Keratinocyte (primary cell): ENCODE results near the gene C22orf31. TPM values are rescaled to one million over a fixed set of nuclear protein-coding genes. Genes with fewer than 3 reads are reported as not detected.

Source experiments
- DNase-seq: peaks from one replicate; pipeline ENCODE4 v3.0.0-alpha.2; 2011; ENCODE audit warnings: low read depth, missing footprints, low spot score
- FAIRE-seq: peaks from 2 replicates; lab custom pipeline; 2011; peaks lifted over from hg19 to GRCh38; lab: Jason Lieb, UNC
- H2AFZ ChIP-seq: 2 replicates; pipeline ENCODE4 v1.6.0; 2012; ENCODE audit warnings: low read length, control low read depth, inconsistent platforms; ENCODE audit not compliant: control insufficient read depth
- H3K27ac ChIP-seq: 2 replicates; pipeline ENCODE4 v1.5.1; 2011; ENCODE audit warnings: low read length; ENCODE audit not compliant: control insufficient read depth, insufficient read depth
- H3K27me3 ChIP-seq: 3 replicates; pipeline ENCODE4 v1.6.0; 2011; ENCODE audit warnings: low read length; ENCODE audit not compliant: control insufficient read depth, insufficient read depth; ENCODE audit errors: extremely low read depth
- H3K36me3 ChIP-seq, 2 experiments: 2 replicates in 1 of 2; 3 replicates in 1 of 2; pipeline ENCODE4 v1.5.1; 2011; ENCODE audit warnings: low read length in 2 of 2, mild to moderate bottlenecking in 1 of 2; ENCODE audit not compliant: control insufficient read depth in 2 of 2, insufficient read depth in 2 of 2; ENCODE audit errors: extremely low read depth in 1 of 2
- H3K4me1 ChIP-seq: 3 replicates; pipeline ENCODE4 v1.5.1; 2011; ENCODE audit warnings: low read length; ENCODE audit not compliant: control insufficient read depth, insufficient read depth; ENCODE audit errors: extremely low read depth
- H3K4me2 ChIP-seq: 3 replicates; pipeline ENCODE4 v1.6.0; 2011; ENCODE audit warnings: low read depth, low read length; ENCODE audit not compliant: control insufficient read depth, insufficient read depth; ENCODE audit errors: extremely low read depth
- H3K4me3 ChIP-seq, 3 experiments: fragments of 200-600 bp in 1 of 3; sonication (generic) in 1 of 3; 2 replicates in 2 of 3; 3 replicates in 1 of 3; pipeline ENCODE4 v1.5.1; 2011 to 2016; ENCODE audit warnings: low read length in 3 of 3, mild to moderate bottlenecking in 3 of 3, control low read depth in 2 of 3, inconsistent platforms in 1 of 3, low read depth in 1 of 3, mixed read lengths in 1 of 3, mixed run types in 1 of 3, moderate library complexity in 1 of 3; ENCODE audit not compliant: control insufficient read depth in 2 of 3, insufficient read depth in 2 of 3; ENCODE audit errors: extremely low read depth in 1 of 3
- H3K79me2 ChIP-seq: 2 replicates; pipeline ENCODE4 v1.6.0; 2012; ENCODE audit warnings: low read length; ENCODE audit not compliant: control insufficient read depth, insufficient read depth
- H3K9ac ChIP-seq: 3 replicates; pipeline ENCODE4 v1.6.0; 2011; ENCODE audit warnings: low read length; ENCODE audit not compliant: control insufficient read depth, insufficient read depth; ENCODE audit errors: extremely low read depth
- H3K9me1 ChIP-seq: 3 replicates; pipeline ENCODE4 v1.6.0; 2011; ENCODE audit warnings: low read length; ENCODE audit not compliant: control insufficient read depth, insufficient read depth; ENCODE audit errors: extremely low read depth
- H3K9me3 ChIP-seq: 2 replicates; pipeline ENCODE4 v1.5.1; 2012; ENCODE audit warnings: low read depth, low read length; ENCODE audit not compliant: control insufficient read depth
- H4K20me1 ChIP-seq: 3 replicates; pipeline ENCODE4 v1.6.0; 2011; ENCODE audit warnings: low read length; ENCODE audit not compliant: control insufficient read depth, insufficient read depth; ENCODE audit errors: extremely low read depth
- EZH2 ChIP-seq: IDR thresholded peaks from one replicate; pipeline ENCODE4 v1.6.1; 2012; ENCODE audit warnings: inconsistent platforms, mild to moderate bottlenecking, low read length, moderate library complexity
- dilution Hi-C: fragments of 300-500 bp; cut with MboI; formaldehyde crosslinking; loops from one replicate; pipeline ENCODE4 v1.7.0; 2020; ENCODE audit warnings: low sequenced_read_pairs; ENCODE audit not compliant: extremely low pct_ligation_motif_present
- polyA plus RNA-seq, 5 experiments: library from polyadenylated mRNA; depleted of rRNA in 3 of 5; stranded (reverse) in 3 of 5; stranded (forward) in 1 of 5; unstranded in 1 of 5; fragments of >200 nt; gene quantifications; 1 replicate in 1 of 5; 2 replicates in 3 of 5; 3 replicates in 1 of 5; pipeline versions ENCODE4 v1.2.1 to v1.2.3, GENCODE V29; 2011 to 2012; ENCODE audit warnings: missing spikeins in 2 of 5, low read depth in 1 of 5, low replicate concordance in 1 of 5
- TF ChIP-seq, protein P1 (sequence below), 3 experiments: IDR thresholded peaks in 1 of 3; conservative IDR thresholded peaks in 1 of 3; optimal IDR thresholded peaks in 1 of 3; 2 replicates in 2 of 3; 3 replicates in 1 of 3; pipeline versions ENCODE3 to v1.5.1; 2011; ENCODE audit warnings: low read length in 3 of 3, mild to moderate bottlenecking in 3 of 3, moderate library complexity in 2 of 3, control low read depth in 1 of 3, inconsistent platforms in 1 of 3; ENCODE audit not compliant: insufficient read depth in 2 of 3; ENCODE audit errors: extremely low read depth in 1 of 3

C22orf31 gene
- polyA plus RNA-seq, 1 donor (not counting 4 experiments of a cell fraction or from before 2014, with no cell fraction given): not detected

DNA sequence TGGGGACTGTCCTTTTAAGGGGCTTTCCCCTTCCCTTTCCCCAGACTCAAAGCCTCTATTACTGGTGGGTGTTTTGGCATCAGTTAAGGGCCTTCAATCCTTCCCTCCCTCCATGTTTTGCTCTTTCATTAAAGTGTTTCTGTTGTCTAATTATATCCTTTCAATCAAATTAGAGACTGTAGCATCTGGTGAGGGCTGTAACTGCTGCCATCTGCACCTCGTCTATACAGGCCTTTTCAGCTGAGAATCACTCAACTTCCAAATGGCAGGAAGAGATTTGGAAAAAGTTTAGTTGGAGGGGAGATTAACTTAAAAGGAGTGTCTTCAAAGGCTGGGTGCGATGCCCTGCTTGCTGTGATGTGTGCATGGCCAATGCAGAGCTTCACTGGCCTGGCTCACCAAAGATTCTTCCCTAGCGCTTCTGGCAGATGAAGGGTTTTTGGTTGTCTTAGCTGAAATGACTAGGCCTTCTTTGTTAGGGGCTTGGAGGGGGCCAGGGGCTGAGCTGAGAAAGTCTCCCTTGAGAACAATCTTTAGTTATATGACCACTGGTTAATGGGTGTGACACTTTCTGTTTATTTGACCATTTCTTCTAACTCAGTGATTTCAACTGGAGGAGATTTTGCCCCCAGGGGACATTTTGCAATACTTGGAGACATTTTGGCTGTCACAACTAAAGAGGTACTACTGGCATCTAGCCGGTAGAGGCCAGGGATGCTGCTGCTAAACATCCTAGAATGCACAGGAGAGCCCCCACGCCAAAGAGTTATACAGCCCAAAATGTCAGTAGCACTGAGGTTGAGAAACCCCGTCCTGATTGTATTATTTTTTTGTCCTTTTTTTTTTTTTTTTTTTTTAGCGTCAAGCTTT is 18.7 kb upstream of the C22orf31 start:
- H3K4me2 ChIP-seq: no peak overlapping the region
- FAIRE-seq: peak; percentile 61
- H3K27ac ChIP-seq: no peak overlapping the region
- no peak for DNase-seq
- H3K9ac ChIP-seq: no peak overlapping the region
- H4K20me1 ChIP-seq: no peaks in the 10 kb centered on the region
- no peaks in the 10 kb centered on the region for H3K27me3 ChIP-seq
- no peaks in the 10 kb centered on the region for H3K9me1 ChIP-seq
- dilution Hi-C loops: no loop called here
- H2AFZ ChIP-seq: no peak overlapping the region
- TF ChIP-seq, protein P1, sequence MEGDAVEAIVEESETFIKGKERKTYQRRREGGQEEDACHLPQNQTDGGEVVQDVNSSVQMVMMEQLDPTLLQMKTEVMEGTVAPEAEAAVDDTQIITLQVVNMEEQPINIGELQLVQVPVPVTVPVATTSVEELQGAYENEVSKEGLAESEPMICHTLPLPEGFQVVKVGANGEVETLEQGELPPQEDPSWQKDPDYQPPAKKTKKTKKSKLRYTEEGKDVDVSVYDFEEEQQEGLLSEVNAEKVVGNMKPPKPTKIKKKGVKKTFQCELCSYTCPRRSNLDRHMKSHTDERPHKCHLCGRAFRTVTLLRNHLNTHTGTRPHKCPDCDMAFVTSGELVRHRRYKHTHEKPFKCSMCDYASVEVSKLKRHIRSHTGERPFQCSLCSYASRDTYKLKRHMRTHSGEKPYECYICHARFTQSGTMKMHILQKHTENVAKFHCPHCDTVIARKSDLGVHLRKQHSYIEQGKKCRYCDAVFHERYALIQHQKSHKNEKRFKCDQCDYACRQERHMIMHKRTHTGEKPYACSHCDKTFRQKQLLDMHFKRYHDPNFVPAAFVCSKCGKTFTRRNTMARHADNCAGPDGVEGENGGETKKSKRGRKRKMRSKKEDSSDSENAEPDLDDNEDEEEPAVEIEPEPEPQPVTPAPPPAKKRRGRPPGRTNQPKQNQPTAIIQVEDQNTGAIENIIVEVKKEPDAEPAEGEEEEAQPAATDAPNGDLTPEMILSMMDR (optimal IDR thresholded peaks at IDR 0.05 in 1 of 3, IDR thresholded peaks at IDR 0.05 in 1 of 3, conservative IDR thresholded peaks at IDR 0.05 in 1 of 3; ENCODE audit: extremely low read depth in 1 of 3, insufficient read depth in 2 of 3, low read length in 3 of 3): peak in 1 of 3 experiments; percentile 14
- TF ChIP-seq EZH2: no peak
- no peaks in the 10 kb centered on the region for H3K9me3 ChIP-seq
- H3K4me3 ChIP-seq: no peak overlapping the region
- peaks cover 2% of the 10 kb centered on the region for H3K4me1 ChIP-seq
- H3K79me2 ChIP-seq: no peaks in the 10 kb centered on the region
- H3K36me3 ChIP-seq: no peaks in the 10 kb centered on the region

DNA sequence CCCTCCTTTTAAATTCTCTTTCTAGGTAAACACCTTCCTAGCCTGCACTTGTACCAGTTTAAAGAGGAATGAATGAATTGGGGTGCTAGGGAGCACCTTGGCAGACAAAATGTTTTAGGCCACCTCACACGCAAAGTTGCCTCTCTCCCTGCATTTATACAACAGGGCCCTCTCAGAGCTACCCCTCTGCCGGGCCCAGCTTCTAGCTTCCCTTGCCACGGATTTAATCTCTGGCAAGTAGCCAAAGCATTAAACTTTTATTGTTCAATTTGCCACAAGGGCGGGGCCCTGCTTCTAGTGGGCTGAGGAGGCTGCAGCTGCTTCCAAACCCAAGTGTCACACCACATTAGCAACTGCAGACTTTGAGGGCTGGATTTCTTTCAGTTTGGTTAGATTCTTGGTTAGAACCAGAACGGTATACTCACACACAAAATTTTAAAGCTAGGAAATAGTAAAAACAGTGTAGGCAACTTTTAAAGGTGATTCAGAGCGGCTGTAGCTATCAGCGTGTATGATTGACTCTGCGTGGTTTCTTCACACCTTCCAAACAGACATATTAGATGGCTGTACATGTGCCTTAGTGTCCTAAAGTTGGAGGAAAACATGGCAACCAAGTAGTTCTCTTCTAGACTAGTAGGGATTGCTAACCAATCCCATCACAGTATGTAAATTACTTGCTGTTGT is 17.7 kb upstream of the C22orf31 start:
- H2AFZ ChIP-seq: no peak overlapping the region
- dilution Hi-C loops: no loop called here
- no peak for FAIRE-seq
- H3K9ac ChIP-seq: no peak overlapping the region
- H3K27ac ChIP-seq: no peak overlapping the region
- H3K9me1 ChIP-seq: no peaks in the 10 kb centered on the region
- DNase-seq: no peak
- TF ChIP-seq, protein P1 (optimal IDR thresholded peaks at IDR 0.05 in 1 of 3, IDR thresholded peaks at IDR 0.05 in 1 of 3, conservative IDR thresholded peaks at IDR 0.05 in 1 of 3; ENCODE audit: extremely low read depth in 1 of 3, insufficient read depth in 2 of 3, low read length in 3 of 3): no peak
- no peak for TF ChIP-seq EZH2
- no peaks in the 10 kb centered on the region for H4K20me1 ChIP-seq
- H3K4me2 ChIP-seq: no peak overlapping the region
- H3K27me3 ChIP-seq: no peaks in the 10 kb centered on the region
- no peak overlapping the region for H3K4me3 ChIP-seq
- H3K36me3 ChIP-seq: no peaks in the 10 kb centered on the region
- no peaks in the 10 kb centered on the region for H3K79me2 ChIP-seq
- H3K9me3 ChIP-seq: no peaks in the 10 kb centered on the region
- peaks cover 5% of the 10 kb centered on the region for H3K4me1 ChIP-seq
